ENCODE data around the gene GZF1. TPM values are rescaled to one million over a fixed set of nuclear protein-coding genes. Genes with fewer than 3 reads are reported as not detected.

Gene GZF1
- total RNA-seq, 5 donors from 2014 or later (not counting 1 experiment from before 2014, with no cell fraction given) = 10.2 to 35.1 (median 13.1) TPM

DNA sequence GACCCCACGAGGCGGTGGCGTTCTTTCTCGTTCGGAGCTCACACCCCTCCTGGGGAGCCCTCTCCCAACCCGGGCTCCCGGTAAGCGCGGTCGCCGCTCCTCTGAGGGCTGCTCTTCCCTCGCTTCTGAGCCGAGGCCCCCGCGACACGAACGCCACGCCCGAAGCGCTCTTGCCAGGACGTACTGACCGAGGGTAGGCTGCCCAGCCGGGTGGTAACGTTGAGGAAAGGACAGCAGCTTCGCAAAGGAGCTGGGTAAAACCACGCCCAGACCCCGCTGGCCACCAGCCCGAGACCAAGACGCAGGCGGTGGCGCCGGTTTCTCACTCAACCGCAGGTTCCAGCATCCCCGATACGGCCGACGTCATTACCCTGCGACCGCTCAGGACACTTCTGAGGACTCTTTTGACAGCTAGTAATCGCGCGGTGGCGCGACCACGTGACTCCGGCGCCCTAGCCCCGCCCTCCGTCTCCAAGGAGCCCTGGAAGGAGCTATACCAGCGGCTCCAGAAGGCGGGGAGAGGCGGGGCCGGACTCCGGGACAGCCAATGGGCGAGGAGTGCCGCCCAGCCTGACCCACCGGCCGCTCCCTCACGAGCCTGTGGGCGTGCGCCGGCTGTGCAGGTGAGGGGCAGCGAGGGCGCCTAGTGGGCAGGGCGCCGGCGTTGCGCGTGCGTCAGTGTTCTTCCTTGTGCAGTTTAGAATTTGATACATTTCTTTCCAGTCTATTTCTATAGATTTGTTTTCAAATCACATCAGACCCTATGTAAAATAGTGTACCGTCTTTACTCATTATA is 4.0 kb upstream of the GZF1 start:
- no peaks in the 10 kb centered on the region for H3K27me3 ChIP-seq (replicated peaks in 1 of 2; ENCODE audit: control insufficient read depth in 2 of 2, extremely low read depth in 1 of 2, insufficient read depth in 2 of 2, low read length in 1 of 2)
- peak overlapping the region; percentile 91 to 97 (median 93) for H3K4me3 Mint-ChIP-seq
- H3K4me3 ChIP-seq (ENCODE audit: control insufficient read depth in 1 of 2, extremely low read depth in 1 of 2, low read length in 1 of 2) = peak overlapping the region; percentile 75 to 77
- WGBS (ENCODE audit: insufficient coverage) = under 1% methylated on average over 64 of the region's 71 CpGs
- no peaks in the 10 kb centered on the region for H3K27me3 Mint-ChIP-seq
- H3K27ac Mint-ChIP-seq = peak overlapping the region; percentile 94 to 95
- POLR2A ChIA-PET = interaction anchor here (0.5 to 2.7 kb wide), 5 partner anchors 8 to 63 kb away, joined by 3 to 36 read pairs (median 3); partner anchors contain the start of genes NXT1 (in 2 of the 2) and NAPB (in 1 of the 2)
- ATAC-seq (replicated peaks in 1 of 4) (peak; percentile 76 to 78 (median 77)), DNase-seq (peak; percentile 98 to 100 (median 100))
- H3K4me1 Mint-ChIP-seq = peaks cover 31 to 35% (median 33%) of the 10 kb centered on the region in 3 donors
- H3K4me1 ChIP-seq (ENCODE audit: control insufficient read depth in 1 of 2, extremely low read depth in 1 of 2, insufficient read depth in 2 of 2, low read length in 2 of 2) = peaks cover 13 to 26% of the 10 kb centered on the region in 2 experiments
- H3K36me3 ChIP-seq (ENCODE audit: control insufficient read depth in 2 of 2, extremely low read depth in 1 of 2, insufficient read depth in 1 of 2, low read length in 1 of 2) = peaks cover 0 to 13% of the 10 kb centered on the region in 2 donors
- peaks cover 3% of the 10 kb centered on the region for H3K36me3 Mint-ChIP-seq
- no peaks in the 10 kb centered on the region for H3K9me3 ChIP-seq
- H3K27ac ChIP-seq (ENCODE audit: low read length) = peak overlapping the region; percentile 93
- no peaks in the 10 kb centered on the region for H3K9me3 Mint-ChIP-seq
- CTCF ChIA-PET = interaction anchor here (1.0 to 2.9 kb wide), 3 partner anchors 8 to 63 kb away, joined by 4 to 51 read pairs (median 7); partner anchors contain the start of genes NAPB (in 1 of the 2) and NXT1 (in 1 of the 2)

DNA sequence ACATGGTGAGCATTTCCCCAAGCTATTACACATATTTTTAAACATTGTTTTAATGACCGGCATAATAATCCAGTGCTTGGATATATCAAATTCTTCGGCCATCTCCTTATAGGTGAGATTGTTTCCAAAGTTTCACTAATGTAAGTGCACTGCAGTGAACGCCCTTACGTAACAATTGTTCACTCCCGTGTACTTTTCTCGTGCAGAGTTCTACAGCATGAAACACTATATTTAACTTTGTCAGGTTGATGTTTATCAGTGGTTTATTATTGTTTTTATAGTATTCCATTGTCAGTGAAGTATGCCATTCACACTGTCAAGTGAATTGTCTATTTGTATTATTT is 3.4 kb upstream of the GZF1 start:
- POLR2A ChIA-PET = interaction anchor here (0.5 to 2.7 kb wide), 4 partner anchors 8 to 63 kb away, joined by 3 to 36 read pairs (median 8); partner anchors contain the start of genes NXT1 (in 2 of the 2) and NAPB (in 1 of the 2)
- H3K9me3 ChIP-seq = no peaks in the 10 kb centered on the region
- DNase-seq (no peak), ATAC-seq (replicated peaks in 1 of 4) (no peak)
- H3K27me3 ChIP-seq (replicated peaks in 1 of 2; ENCODE audit: control insufficient read depth in 2 of 2, extremely low read depth in 1 of 2, insufficient read depth in 2 of 2, low read length in 1 of 2) = no peaks in the 10 kb centered on the region
- peaks cover 13 to 32% of the 10 kb centered on the region in 2 experiments for H3K4me1 ChIP-seq (ENCODE audit: control insufficient read depth in 1 of 2, extremely low read depth in 1 of 2, insufficient read depth in 2 of 2, low read length in 2 of 2)
- H3K27ac ChIP-seq (ENCODE audit: low read length) = peak overlapping the region; percentile 54
- CTCF ChIA-PET = interaction anchor here (1.0 to 2.9 kb wide), 3 partner anchors 9 to 63 kb away, joined by 4 to 51 read pairs (median 7); partner anchors contain the start of genes NAPB (in 1 of the 2) and NXT1 (in 1 of the 2)
- no peaks in the 10 kb centered on the region for H3K9me3 Mint-ChIP-seq
- H3K4me3 Mint-ChIP-seq = peak overlapping the region; percentile 91 to 97 (median 93)
- peak overlapping the region; percentile 75 to 77 for H3K4me3 ChIP-seq (ENCODE audit: control insufficient read depth in 1 of 2, extremely low read depth in 1 of 2, low read length in 1 of 2)
- H3K27me3 Mint-ChIP-seq = no peaks in the 10 kb centered on the region
- WGBS (ENCODE audit: insufficient coverage) = 40% methylated on average over 1 of the region's 6 CpGs
- peak overlapping the region; percentile 87 to 93 for H3K27ac Mint-ChIP-seq
- H3K4me1 Mint-ChIP-seq = peaks cover 36 to 39% (median 37%) of the 10 kb centered on the region in 3 donors
- H3K36me3 Mint-ChIP-seq = peaks cover 3% of the 10 kb centered on the region
- peaks cover 0 to 13% of the 10 kb centered on the region in 2 donors for H3K36me3 ChIP-seq (ENCODE audit: control insufficient read depth in 2 of 2, extremely low read depth in 1 of 2, insufficient read depth in 1 of 2, low read length in 1 of 2)

GRCh38 chr20:23358923-23359593 is 2.9 kb upstream of the GZF1 start:
- H3K36me3 Mint-ChIP-seq = peaks cover 3% of the 10 kb centered on the region
- ATAC-seq (replicated peaks in 1 of 4) (no peak), DNase-seq (no peak)
- Histone ChIP-seq H3K9me3 (no peaks in the 10 kb centered on the region), H3K36me3 (ENCODE audit: control insufficient read depth in 2 of 2, extremely low read depth in 1 of 2, insufficient read depth in 1 of 2, low read length in 1 of 2) (peaks cover 0 to 13% of the 10 kb centered on the region in 2 donors), H3K4me3 (ENCODE audit: control insufficient read depth in 1 of 2, extremely low read depth in 1 of 2, low read length in 1 of 2) (no peak overlapping the region), H3K27me3 (replicated peaks in 1 of 2; ENCODE audit: control insufficient read depth in 2 of 2, extremely low read depth in 1 of 2, insufficient read depth in 2 of 2, low read length in 1 of 2) (no peaks in the 10 kb centered on the region), H3K27ac (ENCODE audit: low read length) (peak overlapping the region; percentile 54), H3K4me1 (ENCODE audit: control insufficient read depth in 1 of 2, extremely low read depth in 1 of 2, insufficient read depth in 2 of 2, low read length in 2 of 2) (peaks cover 13 to 32% of the 10 kb centered on the region in 2 experiments)
- CTCF ChIA-PET = interaction anchor here in 1 of 2 donors (2.9 kb wide), 1 partner anchor 9 kb away, joined by 51 read pairs; the partner anchor contains the start of gene NXT1
- no peaks in the 10 kb centered on the region for H3K27me3 Mint-ChIP-seq
- peak overlapping the region; percentile 91 to 97 (median 93) for H3K4me3 Mint-ChIP-seq
- POLR2A ChIA-PET = interaction anchor here (1.8 to 2.7 kb wide), 2 partner anchors 9 kb away, joined by 13 to 36 read pairs; partner anchors contain the start of gene NXT1 (in 2 of the 2)
- H3K4me1 Mint-ChIP-seq = peaks cover 42 to 44% (median 42%) of the 10 kb centered on the region in 3 donors
- H3K9me3 Mint-ChIP-seq = no peaks in the 10 kb centered on the region
- 70% methylated on average over 3 of the region's 7 CpGs for WGBS (ENCODE audit: insufficient coverage)
- H3K27ac Mint-ChIP-seq = peak overlapping the region; percentile 87 to 93

GRCh38 chr20:23360531-23360930 is 1.5 kb upstream of the GZF1 start:
- no peaks in the 10 kb centered on the region for H3K9me3 Mint-ChIP-seq
- H3K27me3 ChIP-seq (replicated peaks in 1 of 2; ENCODE audit: control insufficient read depth in 2 of 2, extremely low read depth in 1 of 2, insufficient read depth in 2 of 2, low read length in 1 of 2) = no peaks in the 10 kb centered on the region
- CTCF ChIA-PET = interaction anchor here in 1 of 2 donors (1.2 to 1.4 kb wide), 2 partner anchors 9 to 11 kb away, joined by 4 to 22 read pairs; partner anchors contain the start of gene NXT1
- peaks cover 13% of the 10 kb centered on the region for H3K36me3 Mint-ChIP-seq
- peaks cover 13 to 39% of the 10 kb centered on the region in 2 experiments for H3K4me1 ChIP-seq (ENCODE audit: control insufficient read depth in 1 of 2, extremely low read depth in 1 of 2, insufficient read depth in 2 of 2, low read length in 2 of 2)
- POLR2A ChIA-PET = interaction anchor here in 1 of 2 donors (3.6 kb wide), 1 partner anchor 10 kb away, joined by 27 read pairs; the partner anchor contains the start of gene NXT1
- H3K27me3 Mint-ChIP-seq = no peaks in the 10 kb centered on the region
- H3K9me3 ChIP-seq = no peaks in the 10 kb centered on the region
- peak overlapping the region; percentile 91 for H3K27ac Mint-ChIP-seq
- peaks cover 0 to 8% of the 10 kb centered on the region in 2 donors for H3K36me3 ChIP-seq (ENCODE audit: control insufficient read depth in 2 of 2, extremely low read depth in 1 of 2, insufficient read depth in 1 of 2, low read length in 1 of 2)
- DNase-seq = no peak
- no peak for ATAC-seq (replicated peaks in 1 of 4)
- H3K4me1 Mint-ChIP-seq = peaks cover 54 to 56% (median 55%) of the 10 kb centered on the region in 3 donors
- 100% methylated on average over 1 of the region's 1 CpG for WGBS (ENCODE audit: insufficient coverage)
- H3K4me3 Mint-ChIP-seq = peak overlapping the region; percentile 81 to 94 (median 84)
- H3K4me3 ChIP-seq (ENCODE audit: control insufficient read depth in 1 of 2, extremely low read depth in 1 of 2, low read length in 1 of 2) = no peak overlapping the region
- peak overlapping the region; percentile 94 for H3K27ac ChIP-seq (ENCODE audit: low read length)

- CTCF ChIA-PET = interaction anchor here (0.6 to 1.4 kb wide), 3 partner anchors 10 to 59 kb away, joined by 3 to 22 read pairs (median 4); partner anchors contain the start of gene NXT1 (in 1 of the 2)
- H3K27me3 ChIP-seq (replicated peaks in 1 of 2; ENCODE audit: control insufficient read depth in 2 of 2, extremely low read depth in 1 of 2, insufficient read depth in 2 of 2, low read length in 1 of 2) = no peaks in the 10 kb centered on the region
- WGBS (ENCODE audit: insufficient coverage) = 2% methylated on average over 6 of the region's 8 CpGs
Measured at GRCh38 chr20:23361119-23361475, 885 bp upstream of the GZF1 start.

More at GRCh38 chr20:23361119-23361475, 885 bp upstream of the GZF1 start:
- DNase-seq (no peak), ATAC-seq (replicated peaks in 1 of 4) (no peak)
- peak overlapping the region; percentile 94 for H3K27ac ChIP-seq (ENCODE audit: low read length)
- peaks cover 15 to 45% of the 10 kb centered on the region in 2 experiments for H3K4me1 ChIP-seq (ENCODE audit: control insufficient read depth in 1 of 2, extremely low read depth in 1 of 2, insufficient read depth in 2 of 2, low read length in 2 of 2)
- Mint-ChIP-seq H3K4me1 (peaks cover 57 to 60% (median 58%) of the 10 kb centered on the region in 3 donors), H3K4me3 (peak overlapping the region; percentile 81 to 94 (median 84)), H3K9me3 (no peaks in the 10 kb centered on the region), H3K27me3 (no peaks in the 10 kb centered on the region), H3K27ac (peak overlapping the region; percentile 91), H3K36me3 (peaks cover 15% of the 10 kb centered on the region)
- POLR2A ChIA-PET = interaction anchor here in 1 of 2 donors (3.6 kb wide), 1 partner anchor 11 kb away, joined by 27 read pairs; the partner anchor contains the start of gene NXT1
- H3K9me3 ChIP-seq = no peaks in the 10 kb centered on the region
- H3K36me3 ChIP-seq (ENCODE audit: control insufficient read depth in 2 of 2, extremely low read depth in 1 of 2, insufficient read depth in 1 of 2, low read length in 1 of 2) = peaks cover 3 to 8% of the 10 kb centered on the region in 2 donors
- H3K4me3 ChIP-seq (ENCODE audit: control insufficient read depth in 1 of 2, extremely low read depth in 1 of 2, low read length in 1 of 2) = peak overlapping the region; percentile 92 to 93
